GM12878 (cell line): ENCODE results near the gene RNU6-9. TPM values are rescaled to one million over a fixed set of nuclear protein-coding genes. Genes with fewer than 3 reads are reported as not detected.
A peak's percentile ranks its signal among the peaks of the same experiment; 100 is the strongest.

Source experiments
- ATAC-seq: fragments of 200-7000 bp; cut with Tn5 transposase; 3 replicates; pipeline ENCODE4 v1.9.1; 2020; ENCODE audit warnings: mild to moderate bottlenecking, moderate library complexity
- BruUV-seq: library from RNA; stranded (reverse); fragments of 400-500 nt; replicated peaks from 2 replicates; lab custom pipeline; 2021; lab: Mats Ljungman, UMichigan
- CTCF ChIA-PET: fragments of 300-600 bp; sonication (Branson Sonifier 250); formaldehyde crosslinking; extraction: SDS; loops from one replicate; lab custom pipeline; 2021; ENCODE audit warnings: inconsistent platforms; lab: Yijun Ruan, JAX
- POLR2A ChIA-PET: fragments of 350-600 bp; formaldehyde crosslinking; extraction: SDS; loops from one replicate; lab custom pipeline; 2021; ENCODE audit warnings: inconsistent platforms; lab: Charles Lee
- RAD21 ChIA-PET: fragments of 300-600 bp; sonication (Branson Sonifier 250); formaldehyde crosslinking; loops from one replicate; lab custom pipeline; 2023; ENCODE audit warnings: antibody characterized with exemption; ENCODE audit not compliant: unreplicated experiment; lab: Charles Lee
- SMC1A ChIA-PET: fragments of 300-600 bp; sonication (Branson Sonifier 250); formaldehyde crosslinking; loops from one replicate; lab custom pipeline; 2023; ENCODE audit not compliant: unreplicated experiment, uncharacterized antibody; lab: Charles Lee
- DNase-seq: peaks from one replicate; pipeline ENCODE4 v3.0.0-alpha.2; 2011; ENCODE audit warnings: low read depth, low spot score
- FAIRE-seq: peaks from 3 replicates; lab custom pipeline; 2011; peaks lifted over from hg19 to GRCh38; lab: Jason Lieb, UNC
- H2AFZ ChIP-seq: 2 replicates; pipeline ENCODE4 v1.6.0; 2011; ENCODE audit warnings: low read depth, low read length, control low read depth; ENCODE audit not compliant: control insufficient read depth
- H3K27ac ChIP-seq: 2 replicates; pipeline ENCODE4 v1.5.1; 2011; ENCODE audit warnings: control low read depth; ENCODE audit not compliant: control insufficient read depth, insufficient read depth
- H3K27me3 ChIP-seq, 2 experiments: replicated peaks in 1 of 2; 2 replicates each; pipeline versions ENCODE4 v1.6.0 to v1.6.1; 2011; ENCODE audit warnings: low read length in 1 of 2; ENCODE audit not compliant: control insufficient read depth in 2 of 2, insufficient read depth in 2 of 2
- H3K36me3 ChIP-seq, 2 experiments: 2 replicates each; pipeline ENCODE4 v1.5.1; 2011; ENCODE audit warnings: low read length in 1 of 2; ENCODE audit not compliant: control insufficient read depth in 2 of 2, insufficient read depth in 2 of 2
- H3K4me1 ChIP-seq: 2 replicates; pipeline ENCODE4 v1.6.1; 2011; ENCODE audit warnings: mild to moderate bottlenecking, low read length, moderate library complexity, mixed read lengths; ENCODE audit not compliant: control insufficient read depth, insufficient read depth
- H3K4me2 ChIP-seq: 2 replicates; pipeline ENCODE4 v1.6.0; 2011; ENCODE audit warnings: control low read depth; ENCODE audit not compliant: control insufficient read depth, insufficient read depth
- H3K4me3 ChIP-seq: fragments of 200-600 bp; sonication (generic); 2 replicates; pipeline ENCODE4 v1.5.1; 2016
- H3K79me2 ChIP-seq: 2 replicates; pipeline ENCODE4 v1.6.0; 2011; ENCODE audit warnings: low read length; ENCODE audit not compliant: control insufficient read depth, insufficient read depth
- H3K9ac ChIP-seq: 2 replicates; pipeline ENCODE4 v1.8.0; 2011; ENCODE audit warnings: low read length, control low read depth, mixed read lengths; ENCODE audit not compliant: control insufficient read depth, insufficient read depth
- H3K9me3 ChIP-seq: replicated peaks from 3 replicates; pipeline ENCODE4 v1.5.1; 2011; ENCODE audit warnings: mild to moderate bottlenecking, low read length; ENCODE audit not compliant: control insufficient read depth, insufficient read depth
- H4K20me1 ChIP-seq: 2 replicates; pipeline ENCODE4 v1.6.0; 2011; ENCODE audit not compliant: control insufficient read depth, insufficient read depth
- FOXK2 ChIP-seq: fragments of 450-650 bp; IDR thresholded peaks from 2 replicates; pipeline ENCODE4 v1.6.1; 2017; ENCODE audit warnings: mild to moderate bottlenecking, moderate library complexity
- IKZF1 ChIP-seq: fragments of 450-650 bp; conservative IDR thresholded peaks from 2 replicates; pipeline ENCODE4 v1.6.1; 2017; ENCODE audit warnings: antibody characterized with exemption, mild to moderate bottlenecking
- POLR2A ChIP-seq: IDR thresholded peaks from 2 replicates; pipeline ENCODE4 v1.6.1; 2011; ENCODE audit warnings: low read depth, mild to moderate bottlenecking, low read length
- POLR2AphosphoS5 ChIP-seq: IDR thresholded peaks from 2 replicates; pipeline ENCODE4 v1.6.1; 2011; ENCODE audit warnings: mild to moderate bottlenecking, low read length, inconsistent platforms
- RAD21 ChIP-seq: IDR thresholded peaks from 2 replicates; pipeline ENCODE4 v1.6.1; 2011; ENCODE audit warnings: mild to moderate bottlenecking, low read depth, low read length, moderate library complexity; ENCODE audit not compliant: insufficient read depth
- STAT3 ChIP-seq: IDR thresholded peaks from 2 replicates; pipeline ENCODE4 v1.6.1; 2011; ENCODE audit warnings: low read depth, low read length, improper control_type of control experiment
- WGBS: methylation state at CpG from one replicate; pipeline ENCODE4 v1.1.6; 2016; ENCODE audit warnings: low lambda C conversion rate; ENCODE audit not compliant: insufficient replicate concordance, insufficient coverage; ENCODE audit errors: missing lambda C conversion rate; 5-methylcytosine and 5-hydroxymethylcytosine counted together
- in situ Hi-C: fragments of 300-500 bp; cut with MboI; formaldehyde crosslinking; loops from 9 replicates; pipeline ENCODE4 v1.14.3; 2018; ENCODE audit warnings: mixed read lengths
- intact Hi-C: fragments of 100-400 bp; cut with micrococcal nuclease; formaldehyde crosslinking; loops from one replicate; pipeline ENCODE4 v1.14.2; 2022; ENCODE audit not compliant: unreplicated experiment
- polyA plus RNA-seq, 11 experiments: library from polyadenylated mRNA; depleted of rRNA in 4 of 11; unstranded in 6 of 11; stranded (reverse) in 5 of 11; fragments of >200 nt; fragmentation: Nextera tagmentation in 4 of 11; fragmentation: Illumina TruSeq in 1 of 11; extraction: Ambion mirVana in 4 of 11; extraction: Trizol in 1 of 11; gene quantifications; 1 replicate in 1 of 11; 2 replicates in 10 of 11; pipeline versions ENCODE4 v1.2.1 to v1.2.3, GENCODE V29; 2011 to 2016; ENCODE audit warnings: inconsistent platforms in 2 of 11, missing spikeins in 2 of 11, low read depth in 1 of 11
- total RNA-seq, 4 experiments: library from RNA; depleted of rRNA in 3 of 4; stranded (reverse); fragments of >200 nt in 3 of 4; fragmentation: Illumina TruSeq in 1 of 4; extraction: Trizol in 1 of 4; gene quantifications; 2 replicates each; pipeline versions ENCODE4 v1.2.1 to v1.2.3, GENCODE V29; 2013 to 2021

The RNU6-9 gene
- total and polyA plus RNA-seq, 10 of the 15 experiments (the other 5 are each of a cell fraction or from before 2014, with no cell fraction given): not detected

- Histone ChIP-seq H3K9ac (no peak overlapping the region), H3K27ac (no peak overlapping the region), H3K4me3 (no peak overlapping the region), H2AFZ (no peak overlapping the region)
- intact Hi-C loops (no loop called here), in situ Hi-C loops (no loop called here)
- no peak for FAIRE-seq
- no peak for DNase-seq
- no TSS peak for BruUV-seq
- RAD21 ChIA-PET: no interaction called here
- TF ChIP-seq IKZF1 (no peak), RAD21 (no peak), FOXK2 (no peak)
- TF ChIP-seq, all 136 proteins: peak for 0
- no peak overlapping the region for H3K4me2 ChIP-seq
- H3K4me1 ChIP-seq: no peaks in the 10 kb centered on the region
- H3K27me3 ChIP-seq: no peaks in the 10 kb centered on the region
- H3K36me3 ChIP-seq: peaks cover 0 to 3% of the 10 kb centered on the region in 2 experiments; a peak in 3 of 4 replicates
- no peak for ATAC-seq
- H4K20me1 ChIP-seq: no peaks in the 10 kb centered on the region
- ChIA-PET CTCF (no interaction called here), POLR2A (interaction anchor here (0.7 kb wide), 1 partner anchor 209 kb away, joined by 3 read pairs; no protein-coding TSS in a partner anchor), SMC1A (no interaction called here)
- H3K79me2 ChIP-seq: no peaks in the 10 kb centered on the region
- no peaks in the 10 kb centered on the region; the same call in 2 of the 3 replicates for H3K9me3 ChIP-seq
- WGBS: 90% methylated on average over 22 of the region's 22 CpGs
Measured at GRCh38 chr19:883661-884211, 9.5 kb upstream of the RNU6-9 start.

GRCh38 chr19:884420-885211 lies 8.7 kb upstream of the RNU6-9 start:
- Histone ChIP-seq H3K9ac (no peak overlapping the region), H3K27me3 (no peaks in the 10 kb centered on the region), H3K4me1 (no peaks in the 10 kb centered on the region), H3K27ac (no peak overlapping the region), H4K20me1 (no peaks in the 10 kb centered on the region), H3K79me2 (no peaks in the 10 kb centered on the region), H2AFZ (no peak overlapping the region), H3K4me2 (no peak overlapping the region), H3K4me3 (no peak overlapping the region), H3K36me3 (peaks cover 0 to 3% of the 10 kb centered on the region in 2 experiments; a peak in 3 of 4 replicates), H3K9me3 (no peaks in the 10 kb centered on the region; the same call in 2 of the 3 replicates)
- SMC1A ChIA-PET: no interaction called here
- FAIRE-seq (no peak), DNase-seq (no peak), ATAC-seq (no peak)
- intact Hi-C loops: no loop called here
- POLR2A ChIA-PET: no interaction called here
- RAD21 ChIA-PET: no interaction called here
- 92% methylated on average over 36 of the region's 51 CpGs for WGBS
- no peak for TF ChIP-seq STAT3
- peak; percentile 43; the same call in 1 of the 2 replicates for TF ChIP-seq POLR2A
- TF ChIP-seq POLR2AphosphoS5: no peak
- CTCF ChIA-PET: no interaction called here
- in situ Hi-C loops: no loop called here
- no TSS peak for BruUV-seq
